ENCODE measurements around the gene TDRD7. TPM values are rescaled to one million over a fixed set of nuclear protein-coding genes. Genes with fewer than 3 reads are reported as not detected.

Gene TDRD7
- total and polyA plus RNA-seq, 3 donors from 2014 or later = 31.2 to 85.8 (median 32.2) TPM

DNA sequence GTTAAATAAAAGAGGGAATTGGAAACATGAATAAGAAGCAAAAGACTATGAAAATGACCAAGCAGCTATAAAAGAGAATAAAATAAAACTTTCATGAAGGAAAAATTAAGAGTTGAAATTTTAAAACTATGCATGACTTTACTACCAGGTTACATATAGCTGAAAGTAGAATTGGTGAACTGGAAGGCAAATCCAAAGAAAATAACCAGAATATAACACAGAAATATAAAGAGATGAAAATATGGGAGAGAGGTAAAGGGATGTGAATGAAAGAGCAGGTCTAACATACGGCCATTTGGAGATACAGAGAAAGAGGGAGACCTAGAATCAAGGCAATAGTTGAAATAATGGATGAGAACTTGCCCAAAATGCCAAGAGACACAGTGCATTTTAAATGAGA is 42.9 kb upstream of the TDRD7 start:
- Histone ChIP-seq H3K36me3 (ENCODE audit: low read depth, missing control alignments) (no peaks in the 10 kb centered on the region), H3K27ac (no peak overlapping the region), H3K4me3 (no peak overlapping the region), H3K4me1 (no peaks in the 10 kb centered on the region), H3K9me3 (no peaks in the 10 kb centered on the region), H3K27me3 (no peaks in the 10 kb centered on the region)
- intact Hi-C loops (cut with DNase I; ENCODE audit: low total_unique reads) = no loop called here
- no peak for DNase-seq
- 94% methylated on average over 1 of the region's 1 CpG for WGBS, 2 donors
- no peak for TF ChIP-seq POLR2A (IDR thresholded peaks at IDR 0.05)
- TF ChIP-seq, protein P1, sequence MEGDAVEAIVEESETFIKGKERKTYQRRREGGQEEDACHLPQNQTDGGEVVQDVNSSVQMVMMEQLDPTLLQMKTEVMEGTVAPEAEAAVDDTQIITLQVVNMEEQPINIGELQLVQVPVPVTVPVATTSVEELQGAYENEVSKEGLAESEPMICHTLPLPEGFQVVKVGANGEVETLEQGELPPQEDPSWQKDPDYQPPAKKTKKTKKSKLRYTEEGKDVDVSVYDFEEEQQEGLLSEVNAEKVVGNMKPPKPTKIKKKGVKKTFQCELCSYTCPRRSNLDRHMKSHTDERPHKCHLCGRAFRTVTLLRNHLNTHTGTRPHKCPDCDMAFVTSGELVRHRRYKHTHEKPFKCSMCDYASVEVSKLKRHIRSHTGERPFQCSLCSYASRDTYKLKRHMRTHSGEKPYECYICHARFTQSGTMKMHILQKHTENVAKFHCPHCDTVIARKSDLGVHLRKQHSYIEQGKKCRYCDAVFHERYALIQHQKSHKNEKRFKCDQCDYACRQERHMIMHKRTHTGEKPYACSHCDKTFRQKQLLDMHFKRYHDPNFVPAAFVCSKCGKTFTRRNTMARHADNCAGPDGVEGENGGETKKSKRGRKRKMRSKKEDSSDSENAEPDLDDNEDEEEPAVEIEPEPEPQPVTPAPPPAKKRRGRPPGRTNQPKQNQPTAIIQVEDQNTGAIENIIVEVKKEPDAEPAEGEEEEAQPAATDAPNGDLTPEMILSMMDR (IDR thresholded peaks at IDR 0.05) = no peak

DNA sequence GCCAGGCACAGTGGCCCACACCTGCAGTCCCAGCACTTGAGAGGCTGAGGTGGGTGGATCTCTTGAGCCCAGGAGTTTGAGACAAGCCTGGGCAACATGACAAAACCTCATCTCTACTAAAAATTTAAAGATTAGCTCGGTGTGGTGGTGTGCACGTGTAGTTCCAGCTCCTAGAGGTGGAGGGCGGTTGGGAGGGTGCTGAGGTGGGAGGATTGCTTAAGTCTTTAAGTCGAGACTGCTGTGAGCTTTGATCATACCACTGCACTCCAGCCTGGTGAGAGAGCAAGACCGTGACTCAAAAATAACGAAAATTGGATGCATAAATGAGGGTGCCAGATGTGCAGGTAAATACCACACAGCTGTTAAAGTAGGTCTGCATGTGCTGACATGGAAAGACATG is 39.3 kb upstream of the TDRD7 start:
- intact Hi-C loops (cut with DNase I; ENCODE audit: low total_unique reads) = no loop called here
- H3K4me3 ChIP-seq = no peak overlapping the region
- WGBS, 2 donors = 81 to 85% methylated on average over 6 of the region's 6 CpGs
- H3K9me3 ChIP-seq = no peaks in the 10 kb centered on the region
- H3K36me3 ChIP-seq (ENCODE audit: low read depth, missing control alignments) = no peaks in the 10 kb centered on the region
- TF ChIP-seq, protein P1 (IDR thresholded peaks at IDR 0.05) = no peak
- no peak for TF ChIP-seq POLR2A (IDR thresholded peaks at IDR 0.05)
- no peaks in the 10 kb centered on the region for H3K27me3 ChIP-seq
- no peak for DNase-seq
- H3K27ac ChIP-seq = no peak overlapping the region
- no peaks in the 10 kb centered on the region for H3K4me1 ChIP-seq

DNA sequence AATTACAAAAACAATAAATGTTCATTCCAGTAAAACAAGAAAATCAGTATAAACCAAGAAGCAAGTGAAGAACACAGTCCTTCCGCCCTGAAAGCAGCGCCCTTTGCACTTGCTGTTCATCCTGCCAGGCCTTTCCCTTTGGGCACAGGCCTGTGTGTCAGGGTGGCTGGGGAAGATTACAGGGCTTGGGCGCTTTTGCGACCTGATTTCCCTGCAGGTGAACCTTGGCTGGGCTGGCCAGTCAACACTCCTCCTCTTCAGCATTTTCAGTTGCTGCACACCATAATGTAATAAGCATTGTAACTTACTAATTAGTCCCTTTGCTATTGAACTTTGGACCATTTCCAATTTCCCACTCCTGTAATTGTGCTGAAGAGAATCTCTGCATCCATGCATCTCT is 38.6 kb upstream of the TDRD7 start:
- no peak for TF ChIP-seq POLR2A (IDR thresholded peaks at IDR 0.05)
- TF ChIP-seq, protein P1 (IDR thresholded peaks at IDR 0.05) = no peak
- no peak overlapping the region for H3K4me3 ChIP-seq
- no peaks in the 10 kb centered on the region for H3K36me3 ChIP-seq (ENCODE audit: low read depth, missing control alignments)
- 96 to 98% methylated on average over 4 of the region's 4 CpGs for WGBS, 2 donors
- H3K27ac ChIP-seq = no peak overlapping the region
- no peak for DNase-seq
- intact Hi-C loops (cut with DNase I; ENCODE audit: low total_unique reads) = no loop called here
- no peaks in the 10 kb centered on the region for H3K27me3 ChIP-seq
- H3K9me3 ChIP-seq = no peaks in the 10 kb centered on the region
- no peaks in the 10 kb centered on the region for H3K4me1 ChIP-seq

DNA sequence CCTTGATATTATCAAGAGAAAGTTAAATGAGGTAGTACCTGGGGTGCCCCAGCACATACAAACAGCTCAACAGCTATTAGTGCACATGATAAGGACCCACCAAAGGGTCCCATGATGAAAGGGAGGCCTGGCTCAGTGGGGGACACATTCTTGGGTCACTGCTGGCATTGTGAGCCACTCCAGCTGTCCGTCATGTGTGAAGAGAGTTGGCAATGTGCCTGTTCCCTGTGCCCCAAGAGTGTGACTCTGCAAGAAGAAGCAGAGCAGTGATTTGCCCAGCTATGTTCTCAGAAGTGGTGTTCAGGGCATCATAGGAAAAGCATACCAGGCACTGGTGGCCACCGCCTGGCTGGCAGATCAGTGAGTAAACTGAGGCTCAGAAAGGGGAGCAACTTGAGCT is 37.1 kb upstream of the TDRD7 start:
- intact Hi-C loops (cut with DNase I; ENCODE audit: low total_unique reads) = no loop called here
- no peak for TF ChIP-seq POLR2A (IDR thresholded peaks at IDR 0.05)
- TF ChIP-seq, protein P1 (IDR thresholded peaks at IDR 0.05) = no peak
- H3K27ac ChIP-seq = no peak overlapping the region
- no peaks in the 10 kb centered on the region for H3K36me3 ChIP-seq (ENCODE audit: low read depth, missing control alignments)
- no peaks in the 10 kb centered on the region for H3K4me1 ChIP-seq
- DNase-seq = no peak
- H3K9me3 ChIP-seq = no peaks in the 10 kb centered on the region
- no peak overlapping the region for H3K4me3 ChIP-seq
- H3K27me3 ChIP-seq = no peaks in the 10 kb centered on the region
- 98 to 100% methylated on average over 2 of the region's 2 CpGs for WGBS, 2 donors

DNA sequence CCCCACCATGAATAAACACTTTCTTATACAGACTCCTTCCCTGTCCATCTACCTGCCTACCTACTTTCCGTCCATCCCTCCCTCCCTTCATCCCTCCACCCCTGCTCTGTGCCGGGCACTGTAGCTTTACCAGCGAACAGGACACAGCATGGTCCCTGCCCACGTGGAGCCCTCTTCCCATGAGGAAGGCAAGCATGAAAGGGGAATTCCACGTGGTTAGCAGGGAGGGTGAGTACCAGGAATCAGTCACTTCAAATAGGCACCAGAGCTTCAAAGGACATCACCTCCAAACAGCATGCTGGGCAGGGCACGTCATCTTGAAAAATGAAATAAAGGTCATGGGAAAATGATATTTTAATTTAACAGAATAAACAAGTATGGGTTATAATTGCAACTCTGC is 35.0 kb upstream of the TDRD7 start:
- WGBS, 2 donors = 87 to 89% methylated on average over 6 of the region's 6 CpGs
- no peak for DNase-seq
- intact Hi-C loops (cut with DNase I; ENCODE audit: low total_unique reads) = no loop called here
- TF ChIP-seq, protein P1 (IDR thresholded peaks at IDR 0.05) = no peak
- no peak for TF ChIP-seq POLR2A (IDR thresholded peaks at IDR 0.05)
- H3K4me1 ChIP-seq = no peaks in the 10 kb centered on the region
- H3K36me3 ChIP-seq (ENCODE audit: low read depth, missing control alignments) = no peaks in the 10 kb centered on the region
- no peak overlapping the region for H3K27ac ChIP-seq
- no peaks in the 10 kb centered on the region for H3K9me3 ChIP-seq
- no peaks in the 10 kb centered on the region for H3K27me3 ChIP-seq
- H3K4me3 ChIP-seq = no peak overlapping the region
